Lung (tissue), 12 donors: ENCODE measurements around the gene PPP1R1C. TPM values are rescaled to one million over a fixed set of nuclear protein-coding genes. Genes with fewer than 3 reads are reported as not detected.
A peak's percentile ranks its signal among the peaks of the same experiment; 100 is the strongest.

Experiments used
- ATAC-seq: fragments of 200-7000 bp; cut with Tn5 transposase; one replicate; pipeline ENCODE4 v1.9.1; 2020; ENCODE audit warnings: moderate number of reproducible peaks; ENCODE audit not compliant: insufficient read depth, low FRiP score
- DNase-seq, 3 donors: peaks; one replicate each; pipeline ENCODE4 v3.0.0-alpha.2; 2013 to 2017
- H3K27ac ChIP-seq, 2 donors: one replicate each; pipeline ENCODE4 v1.5.1; 2013; ENCODE audit warnings: mild to moderate bottlenecking in 2 of 2, moderate library complexity in 2 of 2, control low read depth in 1 of 2, inconsistent platforms in 1 of 2, low read depth in 1 of 2, low read length in 1 of 2
- H3K27me3 ChIP-seq, 3 donors: one replicate each; pipeline ENCODE4 v1.5.1; 2013; ENCODE audit warnings: low read length in 2 of 3; ENCODE audit not compliant: control insufficient read depth in 3 of 3, insufficient read depth in 3 of 3
- H3K36me3 ChIP-seq, 4 donors: one replicate each; pipeline ENCODE4 v1.5.1; 2013; ENCODE audit warnings: low read length in 4 of 4, mild to moderate bottlenecking in 1 of 4, moderate library complexity in 1 of 4; ENCODE audit not compliant: control insufficient read depth in 4 of 4, insufficient read depth in 4 of 4
- H3K4me1 ChIP-seq, 5 donors: one replicate each; pipeline ENCODE4 v1.5.1; 2013; ENCODE audit warnings: low read length in 5 of 5, mild to moderate bottlenecking in 2 of 5, moderate library complexity in 1 of 5; ENCODE audit not compliant: control insufficient read depth in 5 of 5, insufficient read depth in 5 of 5
- H3K4me3 ChIP-seq: one replicate; pipeline ENCODE4 v1.5.1; 2013; ENCODE audit warnings: mild to moderate bottlenecking, control low read depth, moderate library complexity
- H3K9ac ChIP-seq, 2 donors: one replicate each; pipeline ENCODE4 v1.5.1; 2013; ENCODE audit warnings: low read length in 2 of 2, control low read depth in 1 of 2; ENCODE audit not compliant: insufficient read depth in 1 of 2
- H3K9me3 ChIP-seq, 4 donors: one replicate each; pipeline ENCODE4 v1.5.1; 2013; ENCODE audit warnings: low read length in 3 of 4, mild to moderate bottlenecking in 1 of 4, moderate library complexity in 1 of 4; ENCODE audit not compliant: control insufficient read depth in 4 of 4, insufficient read depth in 3 of 4
- WGBS, 2 donors: extraction: QIAGEN DNeasy Blood & Tissue Kit; methylation state at CpG; one replicate each; pipeline ENCODE4 v1.1.7; 2013; 5-methylcytosine and 5-hydroxymethylcytosine counted together
- polyA plus RNA-seq, 2 donors: library from polyadenylated mRNA; stranded (reverse); fragments of 200-250 nt; gene quantifications; one replicate each; pipeline ENCODE4 v1.2.1, GENCODE V29; 2013
- total RNA-seq, 2 donors: library from RNA; depleted of rRNA in 1 of 2; stranded (reverse); fragments of >200 nt in 1 of 2; gene quantifications; one replicate each; pipeline ENCODE4 v1.2.1, GENCODE V29; 2014 to 2021
- TF ChIP-seq, protein P1 (sequence below): IDR thresholded peaks from 2 replicates; pipeline ENCODE4 v1.5.1; 2012; ENCODE audit warnings: mild to moderate bottlenecking; ENCODE audit errors: control extremely low read depth, extremely low read depth
- donor health status: control.
- donor health status: control.
- donor health status: Bipolar disorder and iron deficiency.
- donor health status: healthy.
- donor health status: DM: yes; HTN: yes; CAD: no.

The PPP1R1C gene
- total and polyA plus RNA-seq, 4 donors: 1.2 to 6.3 (median 4.5) TPM

DNA sequence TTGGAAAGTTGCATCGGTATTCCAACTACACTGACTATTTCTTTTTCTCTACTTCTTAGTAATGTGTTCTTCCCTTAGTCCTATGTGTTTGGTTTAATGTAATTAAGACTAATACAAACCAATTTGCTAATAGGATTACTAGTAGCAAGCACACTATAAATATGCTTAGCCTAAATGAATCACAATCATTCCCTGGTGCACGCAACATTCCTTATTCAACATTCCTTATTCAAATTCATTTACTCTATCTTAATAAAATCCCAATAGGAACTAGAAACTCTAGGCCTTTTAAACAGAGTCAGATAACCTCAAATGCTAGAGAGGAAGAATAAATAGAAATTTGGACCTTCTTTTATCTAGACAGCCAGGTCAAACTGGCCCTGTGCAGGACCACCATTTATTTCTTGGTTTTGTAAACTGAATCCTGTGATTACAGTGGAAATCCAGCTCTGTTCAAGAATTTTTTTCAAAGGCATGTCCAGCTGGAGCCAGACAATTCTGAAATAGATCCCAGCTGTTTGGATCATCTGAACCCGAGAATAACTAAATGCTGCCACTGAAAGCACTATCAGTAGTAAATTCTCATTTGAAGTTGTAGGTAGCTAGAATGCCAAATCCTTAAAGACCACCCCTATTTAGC is 103.1 kb downstream of the PPP1R1C start:
- no peak overlapping the region for H3K4me3 ChIP-seq
- ATAC-seq (no peak), DNase-seq (peak; percentile 27 to 79 (median 78))
- 74 to 89% methylated on average over 3 of the region's 3 CpGs for WGBS, 2 donors
- no peaks in the 10 kb centered on the region for H3K36me3 ChIP-seq
- H3K27ac ChIP-seq: no peak overlapping the region
- no peaks in the 10 kb centered on the region for H3K27me3 ChIP-seq
- peaks cover 0 to 3% (median 0%) of the 10 kb centered on the region in 4 donors for H3K9me3 ChIP-seq
- TF ChIP-seq, protein P1, sequence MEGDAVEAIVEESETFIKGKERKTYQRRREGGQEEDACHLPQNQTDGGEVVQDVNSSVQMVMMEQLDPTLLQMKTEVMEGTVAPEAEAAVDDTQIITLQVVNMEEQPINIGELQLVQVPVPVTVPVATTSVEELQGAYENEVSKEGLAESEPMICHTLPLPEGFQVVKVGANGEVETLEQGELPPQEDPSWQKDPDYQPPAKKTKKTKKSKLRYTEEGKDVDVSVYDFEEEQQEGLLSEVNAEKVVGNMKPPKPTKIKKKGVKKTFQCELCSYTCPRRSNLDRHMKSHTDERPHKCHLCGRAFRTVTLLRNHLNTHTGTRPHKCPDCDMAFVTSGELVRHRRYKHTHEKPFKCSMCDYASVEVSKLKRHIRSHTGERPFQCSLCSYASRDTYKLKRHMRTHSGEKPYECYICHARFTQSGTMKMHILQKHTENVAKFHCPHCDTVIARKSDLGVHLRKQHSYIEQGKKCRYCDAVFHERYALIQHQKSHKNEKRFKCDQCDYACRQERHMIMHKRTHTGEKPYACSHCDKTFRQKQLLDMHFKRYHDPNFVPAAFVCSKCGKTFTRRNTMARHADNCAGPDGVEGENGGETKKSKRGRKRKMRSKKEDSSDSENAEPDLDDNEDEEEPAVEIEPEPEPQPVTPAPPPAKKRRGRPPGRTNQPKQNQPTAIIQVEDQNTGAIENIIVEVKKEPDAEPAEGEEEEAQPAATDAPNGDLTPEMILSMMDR: no peak
- peaks cover 0 to 19% (median 5%) of the 10 kb centered on the region in 5 donors for H3K4me1 ChIP-seq
- no peak overlapping the region for H3K9ac ChIP-seq

DNA sequence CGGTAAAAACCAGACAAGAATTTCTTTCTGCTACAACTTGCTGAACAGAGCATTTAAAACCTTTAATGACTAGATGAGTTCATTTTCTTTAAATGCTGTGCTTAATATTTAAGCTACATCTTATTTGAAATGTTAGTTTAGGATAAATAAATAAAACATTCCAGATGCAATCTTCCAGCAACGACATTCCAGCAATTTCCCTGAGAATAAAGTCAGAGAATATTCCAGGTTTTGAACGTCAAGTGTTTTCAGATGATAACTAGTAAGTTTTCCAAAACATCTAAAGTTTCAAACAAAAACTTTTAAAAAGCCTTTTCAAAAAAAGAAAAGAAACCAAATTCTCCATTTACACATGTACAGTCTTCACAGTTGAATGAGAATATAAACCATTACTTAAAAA is 104.8 kb downstream of the PPP1R1C start:
- 61 to 81% methylated on average over 3 of the region's 3 CpGs for WGBS, 2 donors
- Histone ChIP-seq H3K27ac (no peak overlapping the region), H3K4me3 (no peak overlapping the region), H3K9ac (no peak overlapping the region), H3K27me3 (no peaks in the 10 kb centered on the region), H3K36me3 (no peaks in the 10 kb centered on the region), H3K9me3 (peaks cover 0 to 3% (median 0%) of the 10 kb centered on the region in 4 donors), H3K4me1 (peaks cover 0 to 19% (median 5%) of the 10 kb centered on the region in 5 donors)
- no peak for DNase-seq
- no peak for ATAC-seq
- TF ChIP-seq, protein P1: no peak

DNA sequence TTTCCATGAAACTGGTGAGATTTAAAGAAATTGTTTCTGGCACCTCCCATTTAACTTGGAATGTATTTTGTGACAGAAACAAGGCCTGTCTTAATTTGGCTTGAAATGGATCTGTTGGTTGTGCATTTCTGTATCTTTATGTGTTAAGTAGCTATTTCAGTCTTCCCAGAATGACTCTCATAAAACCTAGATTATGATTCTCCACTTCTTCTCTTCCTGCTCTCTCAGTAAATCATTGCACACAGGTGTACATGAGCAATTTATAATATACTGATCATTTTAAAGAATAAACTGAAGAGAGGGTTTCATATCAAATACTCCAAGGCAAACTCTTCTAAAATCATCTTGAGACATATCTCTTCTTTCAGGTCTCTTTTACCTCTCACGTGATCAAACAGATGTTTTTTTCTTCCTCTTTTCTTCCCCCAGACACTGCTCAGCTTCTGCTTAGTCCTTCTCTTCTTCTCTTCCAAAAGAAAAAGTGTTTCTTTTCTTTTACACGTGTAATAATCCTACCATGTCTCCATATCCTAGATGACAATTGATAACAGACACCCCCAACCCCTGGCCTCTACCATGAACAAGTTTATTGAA is 112.0 kb downstream of the PPP1R1C start:
- Histone ChIP-seq H3K9ac (no peak overlapping the region), H3K36me3 (no peaks in the 10 kb centered on the region), H3K9me3 (peaks cover 0 to 1% (median 0%) of the 10 kb centered on the region in 4 donors), H3K27me3 (no peaks in the 10 kb centered on the region), H3K27ac (no peak overlapping the region), H3K4me1 (peaks cover 0 to 3% (median 0%) of the 10 kb centered on the region in 5 donors), H3K4me3 (no peak overlapping the region)
- ATAC-seq: no peak
- 18 to 41% methylated on average over 2 of the region's 2 CpGs for WGBS, 2 donors
- TF ChIP-seq, protein P1: no peak
- DNase-seq: no peak
